ENCODE results near the gene DRC3.
"Not testable (repeated sequence)": the region's sequence is repeated elsewhere in the genome, so short reads cannot be mapped to it uniquely, and the experiment has no call there.

Gene DRC3

GRCh38 chr17:17993366-17993765 is 20.7 kb downstream of the DRC3 start:
- DNase-seq (ENCODE audit: low read depth in 2 of 2): no peak

- DNase-seq (ENCODE audit: low read depth in 2 of 2): no peak
Observed at GRCh38 chr17:17993852-17994251, 21.2 kb downstream of the DRC3 start.

GRCh38 chr17:17994271-17995069 is 21.8 kb downstream of the DRC3 start:
- peak in 1 of 2 donors; percentile 4 for DNase-seq (ENCODE audit: low read depth in 2 of 2)

- DNase-seq (ENCODE audit: low read depth in 2 of 2): not testable (repeated sequence)
Observed at GRCh38 chr17:17995887-17996286, 23.2 kb downstream of the DRC3 start.

GRCh38 chr17:17998934-17999333 is 26.3 kb downstream of the DRC3 start:
- no peak for DNase-seq (ENCODE audit: low read depth in 2 of 2)

- no peak for DNase-seq (ENCODE audit: low read depth in 2 of 2)
Observed at GRCh38 chr17:17999364-18000029, 26.8 kb downstream of the DRC3 start.

GRCh38 chr17:18000030-18000408 is 27.4 kb downstream of the DRC3 start:
- DNase-seq (ENCODE audit: low read depth in 2 of 2): no peak

GRCh38 chr17:18002171-18002570 is 29.5 kb downstream of the DRC3 start:
- no peak for DNase-seq (ENCODE audit: low read depth in 2 of 2)

GRCh38 chr17:18004345-18004744 is 31.7 kb downstream of the DRC3 start:
- DNase-seq (ENCODE audit: low read depth in 2 of 2): no peak

- DNase-seq (ENCODE audit: low read depth in 2 of 2): no peak
Observed at GRCh38 chr17:18004884-18005305, 32.2 kb downstream of the DRC3 start.

- DNase-seq (ENCODE audit: low read depth in 2 of 2): no peak
Observed at GRCh38 chr17:18005496-18005895, 32.8 kb downstream of the DRC3 start.

GRCh38 chr17:18006495-18007239 is 34.0 kb downstream of the DRC3 start:
- no peak for DNase-seq (ENCODE audit: low read depth in 2 of 2)

GRCh38 chr17:18008496-18009268 is 36.0 kb downstream of the DRC3 start:
- no peak for DNase-seq (ENCODE audit: low read depth in 2 of 2)

GRCh38 chr17:18009609-18010420 is 37.2 kb downstream of the DRC3 start:
- DNase-seq (ENCODE audit: low read depth in 2 of 2): no peak

GRCh38 chr17:18011286-18011685 is 38.6 kb downstream of the DRC3 start:
- DNase-seq (ENCODE audit: low read depth in 2 of 2): no peak

- DNase-seq (ENCODE audit: low read depth in 2 of 2): no peak
Observed at GRCh38 chr17:18014006-18014405, 41.3 kb downstream of the DRC3 start.

- DNase-seq (ENCODE audit: low read depth in 2 of 2): no peak
Observed at GRCh38 chr17:18015593-18015992, 42.9 kb downstream of the DRC3 start.

- DNase-seq (ENCODE audit: low read depth in 2 of 2): no peak
Observed at GRCh38 chr17:18016426-18016825, 43.8 kb downstream of the DRC3 start.

- DNase-seq (ENCODE audit: low read depth in 2 of 2): no peak
Observed at GRCh38 chr17:18017958-18018357, 45.3 kb downstream of the DRC3 start.

- DNase-seq (ENCODE audit: low read depth in 2 of 2): no peak
Observed at GRCh38 chr17:18018411-18018921, 45.8 kb downstream of the DRC3 start.

- no peak for DNase-seq (ENCODE audit: low read depth in 2 of 2)
Observed at GRCh38 chr17:18019838-18020154, 47.1 kb downstream of the DRC3 start.
